Astrocyte of the cerebellum (primary cell): ENCODE measurements around the gene SH3RF3.

Source experiments
- DNase-seq: peaks from one replicate; pipeline ENCODE4 v3.0.0-alpha.2; 2011; ENCODE audit warnings: low read depth
- H3K4me3 ChIP-seq: 2 replicates; pipeline ENCODE4 v1.5.1; 2011; ENCODE audit warnings: mild to moderate bottlenecking, low read depth, low read length, moderate library complexity
- CTCF ChIP-seq: IDR thresholded peaks from 2 replicates; pipeline ENCODE4 v1.5.1; 2012; ENCODE audit warnings: low read length, low read depth, moderate library complexity, mild to moderate bottlenecking; ENCODE audit errors: missing control alignments
- in situ Hi-C: cut with HindIII; loops from 2 replicates; pipeline ENCODE4 v1.10.0; 2017; ENCODE audit warnings: low sequenced_read_pairs

Gene SH3RF3

GRCh38 chr2:109398366-109399015 is 269.5 kb downstream of the SH3RF3 start:
- in situ Hi-C loops = no loop called here

GRCh38 chr2:109399066-109399465 is 270.1 kb downstream of the SH3RF3 start:
- in situ Hi-C loops = no loop called here
- H3K4me3 ChIP-seq = no peak overlapping the region
- TF ChIP-seq CTCF = no peak
- DNase-seq = no peak

More at GRCh38 chr2:109398366-109399015, 269.5 kb downstream of the SH3RF3 start:
- no peak for TF ChIP-seq CTCF
- no peak for DNase-seq
- H3K4me3 ChIP-seq = no peak overlapping the region

GRCh38 chr2:109400102-109400501 is 271.1 kb downstream of the SH3RF3 start:
- no peak for DNase-seq
- H3K4me3 ChIP-seq = no peak overlapping the region
- in situ Hi-C loops = no loop called here
- TF ChIP-seq CTCF = no peak

- no peak for DNase-seq
- in situ Hi-C loops = no loop called here
- TF ChIP-seq CTCF = no peak
Measured at GRCh38 chr2:109401370-109401769, 272.4 kb downstream of the SH3RF3 start.

GRCh38 chr2:109402180-109402579 is 273.2 kb downstream of the SH3RF3 start:
- TF ChIP-seq CTCF = no peak
- DNase-seq = no peak
- no peak overlapping the region for H3K4me3 ChIP-seq
- in situ Hi-C loops = no loop called here

More at GRCh38 chr2:109401370-109401769, 272.4 kb downstream of the SH3RF3 start:
- H3K4me3 ChIP-seq = no peak overlapping the region

- in situ Hi-C loops = no loop called here
- DNase-seq = no peak
- TF ChIP-seq CTCF = no peak
- no peak overlapping the region for H3K4me3 ChIP-seq
Measured at GRCh38 chr2:109402980-109403840, 274.2 kb downstream of the SH3RF3 start.
